ENCODE measurements around the gene SLCO4A1.

SLCO4A1 gene

GRCh38 chr20:62688083-62688482 lies 45.8 kb downstream of the SLCO4A1 start:
- no peaks in the 10 kb centered on the region for H3K36me3 ChIP-seq (ENCODE audit: control insufficient read depth, insufficient read depth, low read length)
- no peaks in the 10 kb centered on the region for H3K27me3 ChIP-seq (ENCODE audit: control insufficient read depth, insufficient read depth, low read length)
- H3K4me3 ChIP-seq (ENCODE audit: low read length): no peak overlapping the region
- no peak overlapping the region for H3K9ac ChIP-seq (ENCODE audit: low read length)
- no peak overlapping the region for H3K27ac ChIP-seq (ENCODE audit: low read depth, low read length)
- H3K4me1 ChIP-seq (ENCODE audit: control insufficient read depth, insufficient read depth, low read length): peaks cover 4% of the 10 kb centered on the region

GRCh38 chr20:62688855-62689460 lies 46.7 kb downstream of the SLCO4A1 start:
- peak overlapping the region; percentile 37 for H3K27ac ChIP-seq (ENCODE audit: low read depth, low read length)
- no peak overlapping the region for H3K9ac ChIP-seq (ENCODE audit: low read length)
- H3K4me1 ChIP-seq (ENCODE audit: control insufficient read depth, insufficient read depth, low read length): peaks cover 4% of the 10 kb centered on the region
- no peak overlapping the region for H3K4me3 ChIP-seq (ENCODE audit: low read length)
- peaks cover under 1% of the 10 kb centered on the region for H3K27me3 ChIP-seq (ENCODE audit: control insufficient read depth, insufficient read depth, low read length)
- H3K36me3 ChIP-seq (ENCODE audit: control insufficient read depth, insufficient read depth, low read length): no peaks in the 10 kb centered on the region

DNA sequence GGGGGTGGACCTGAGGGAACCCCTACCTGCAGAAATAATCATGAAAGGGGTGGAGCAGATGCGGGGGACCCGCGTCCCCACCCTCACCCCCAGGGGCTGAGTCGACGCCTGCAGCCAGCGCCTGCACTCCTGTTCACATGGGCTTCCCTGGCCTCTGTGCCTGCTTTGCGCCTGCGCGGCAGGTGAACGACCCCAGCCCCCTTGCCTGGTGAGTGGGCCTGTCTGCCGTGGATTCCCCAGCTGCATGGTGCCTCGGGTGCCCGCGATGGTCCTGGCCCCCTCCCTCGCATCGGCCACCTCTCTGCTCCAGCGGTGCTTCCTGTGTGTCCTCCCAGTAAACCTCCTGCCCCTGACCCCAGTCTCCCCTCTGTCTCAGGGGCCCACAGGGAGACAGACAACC lies 47.6 kb downstream of the SLCO4A1 start:
- no peak overlapping the region for H3K9ac ChIP-seq (ENCODE audit: low read length)
- H3K36me3 ChIP-seq (ENCODE audit: control insufficient read depth, insufficient read depth, low read length): no peaks in the 10 kb centered on the region
- H3K27ac ChIP-seq (ENCODE audit: low read depth, low read length): no peak overlapping the region
- H3K4me1 ChIP-seq (ENCODE audit: control insufficient read depth, insufficient read depth, low read length): peaks cover 4% of the 10 kb centered on the region
- H3K27me3 ChIP-seq (ENCODE audit: control insufficient read depth, insufficient read depth, low read length): peaks cover 2% of the 10 kb centered on the region
- no peak overlapping the region for H3K4me3 ChIP-seq (ENCODE audit: low read length)

DNA sequence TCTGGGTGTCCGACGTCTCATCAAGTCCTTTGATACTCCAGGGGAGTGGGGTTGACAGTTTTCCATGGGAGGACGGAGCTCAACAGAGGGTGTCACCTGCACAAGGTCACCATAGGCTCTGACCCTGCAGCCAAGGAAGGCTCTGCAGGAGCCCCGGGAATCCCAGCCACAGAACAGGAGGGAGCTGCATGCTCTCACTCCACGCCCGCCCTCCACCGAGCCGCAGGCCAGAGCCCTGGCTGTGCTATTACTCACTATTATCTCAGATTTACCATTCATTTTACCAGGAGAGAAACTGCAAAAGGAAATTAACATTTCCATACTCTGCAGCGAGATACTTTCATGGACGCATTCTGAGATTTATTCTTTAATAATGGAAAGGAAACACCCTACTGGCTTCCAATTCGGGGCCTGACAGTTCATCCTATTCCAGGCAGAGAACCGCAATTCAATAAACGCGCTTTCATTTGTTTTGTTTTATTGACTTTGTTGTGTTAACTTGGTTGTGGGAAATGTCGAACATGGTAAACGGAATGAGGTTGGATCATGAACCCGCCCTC lies 48.0 kb downstream of the SLCO4A1 start:
- Histone ChIP-seq H3K36me3 (ENCODE audit: control insufficient read depth, insufficient read depth, low read length) (no peaks in the 10 kb centered on the region), H3K27me3 (ENCODE audit: control insufficient read depth, insufficient read depth, low read length) (peaks cover 2% of the 10 kb centered on the region), H3K27ac (ENCODE audit: low read depth, low read length) (no peak overlapping the region), H3K4me1 (ENCODE audit: control insufficient read depth, insufficient read depth, low read length) (peaks cover 4% of the 10 kb centered on the region), H3K4me3 (ENCODE audit: low read length) (no peak overlapping the region), H3K9ac (ENCODE audit: low read length) (no peak overlapping the region)

- no peaks in the 10 kb centered on the region for H3K36me3 ChIP-seq (ENCODE audit: control insufficient read depth, insufficient read depth, low read length)
Observed at GRCh38 chr20:62691487-62691886, 49.2 kb downstream of the SLCO4A1 start.

GRCh38 chr20:62692176-62692575 lies 49.9 kb downstream of the SLCO4A1 start:
- Histone ChIP-seq H3K27me3 (ENCODE audit: control insufficient read depth, insufficient read depth, low read length) (peaks cover 2% of the 10 kb centered on the region), H3K27ac (ENCODE audit: low read depth, low read length) (no peak overlapping the region), H3K4me3 (ENCODE audit: low read length) (no peak overlapping the region), H3K4me1 (ENCODE audit: control insufficient read depth, insufficient read depth, low read length) (peaks cover 4% of the 10 kb centered on the region), H3K36me3 (ENCODE audit: control insufficient read depth, insufficient read depth, low read length) (no peaks in the 10 kb centered on the region), H3K9ac (ENCODE audit: low read length) (no peak overlapping the region)

More at GRCh38 chr20:62691487-62691886, 49.2 kb downstream of the SLCO4A1 start:
- peaks cover 2% of the 10 kb centered on the region for H3K27me3 ChIP-seq (ENCODE audit: control insufficient read depth, insufficient read depth, low read length)
- no peak overlapping the region for H3K4me3 ChIP-seq (ENCODE audit: low read length)
- H3K4me1 ChIP-seq (ENCODE audit: control insufficient read depth, insufficient read depth, low read length): peaks cover 4% of the 10 kb centered on the region
- no peak overlapping the region for H3K9ac ChIP-seq (ENCODE audit: low read length)
- H3K27ac ChIP-seq (ENCODE audit: low read depth, low read length): no peak overlapping the region

DNA sequence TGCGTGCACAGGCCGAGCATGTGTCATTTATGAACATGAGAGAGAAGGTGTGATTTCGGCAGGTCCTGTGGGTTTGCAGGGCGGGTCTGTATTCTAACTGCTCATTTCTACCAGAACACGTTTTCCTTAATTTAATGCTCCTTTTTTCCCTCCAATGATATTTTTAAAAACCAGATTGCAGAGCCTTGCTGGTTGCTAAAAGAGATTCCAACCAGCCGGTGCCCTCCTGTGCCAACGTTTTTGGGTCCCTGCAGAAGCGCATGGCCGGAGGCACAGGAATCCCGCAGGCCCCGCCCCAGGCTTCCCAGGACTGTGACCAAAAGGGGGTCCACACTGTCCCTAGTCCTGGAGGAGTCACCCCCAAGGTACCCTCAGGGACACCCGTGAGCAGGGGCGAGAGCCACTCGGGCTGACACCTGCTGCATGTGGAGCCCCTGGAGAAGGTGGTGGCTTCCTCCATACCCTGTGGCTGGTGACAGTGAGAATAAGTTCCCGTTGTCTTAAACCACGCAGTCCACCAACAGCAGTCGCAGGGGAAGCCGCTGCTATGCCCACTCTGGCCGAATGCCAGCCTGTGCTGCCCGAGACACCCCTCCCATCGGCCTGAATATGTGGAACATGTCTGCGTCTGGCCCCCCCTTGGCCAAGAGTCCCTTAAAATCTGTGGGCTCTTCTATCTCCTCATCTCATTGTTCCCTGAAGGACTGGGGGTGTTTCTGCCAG lies 50.7 kb downstream of the SLCO4A1 start:
- H3K9ac ChIP-seq (ENCODE audit: low read length): no peak overlapping the region
- H3K27me3 ChIP-seq (ENCODE audit: control insufficient read depth, insufficient read depth, low read length): peaks cover 2% of the 10 kb centered on the region

GRCh38 chr20:62693524-62693922 lies 51.2 kb downstream of the SLCO4A1 start:
- H3K27ac ChIP-seq (ENCODE audit: low read depth, low read length): no peak overlapping the region
- H3K4me1 ChIP-seq (ENCODE audit: control insufficient read depth, insufficient read depth, low read length): peaks cover 3% of the 10 kb centered on the region
- H3K36me3 ChIP-seq (ENCODE audit: control insufficient read depth, insufficient read depth, low read length): no peaks in the 10 kb centered on the region
- no peak overlapping the region for H3K9ac ChIP-seq (ENCODE audit: low read length)
- no peak overlapping the region for H3K4me3 ChIP-seq (ENCODE audit: low read length)
- H3K27me3 ChIP-seq (ENCODE audit: control insufficient read depth, insufficient read depth, low read length): peaks cover 2% of the 10 kb centered on the region

More for the DNA sequence above, 50.7 kb downstream of the SLCO4A1 start:
- H3K36me3 ChIP-seq (ENCODE audit: control insufficient read depth, insufficient read depth, low read length): no peaks in the 10 kb centered on the region
- H3K27ac ChIP-seq (ENCODE audit: low read depth, low read length): no peak overlapping the region
- peaks cover 4% of the 10 kb centered on the region for H3K4me1 ChIP-seq (ENCODE audit: control insufficient read depth, insufficient read depth, low read length)
- no peak overlapping the region for H3K4me3 ChIP-seq (ENCODE audit: low read length)

- Histone ChIP-seq H3K4me1 (ENCODE audit: control insufficient read depth, insufficient read depth, low read length) (no peaks in the 10 kb centered on the region), H3K4me3 (ENCODE audit: low read length) (no peak overlapping the region), H3K27me3 (ENCODE audit: control insufficient read depth, insufficient read depth, low read length) (peaks cover 2% of the 10 kb centered on the region), H3K27ac (ENCODE audit: low read depth, low read length) (no peak overlapping the region), H3K9ac (ENCODE audit: low read length) (no peak overlapping the region), H3K36me3 (ENCODE audit: control insufficient read depth, insufficient read depth, low read length) (no peaks in the 10 kb centered on the region)
Observed at GRCh38 chr20:62694106-62694505, 51.8 kb downstream of the SLCO4A1 start.

- Histone ChIP-seq H3K36me3 (ENCODE audit: control insufficient read depth, insufficient read depth, low read length) (no peaks in the 10 kb centered on the region), H3K27ac (ENCODE audit: low read depth, low read length) (no peak overlapping the region), H3K27me3 (ENCODE audit: control insufficient read depth, insufficient read depth, low read length) (peaks cover 2% of the 10 kb centered on the region)
Observed at GRCh38 chr20:62694868-62695267, 52.6 kb downstream of the SLCO4A1 start.

DNA sequence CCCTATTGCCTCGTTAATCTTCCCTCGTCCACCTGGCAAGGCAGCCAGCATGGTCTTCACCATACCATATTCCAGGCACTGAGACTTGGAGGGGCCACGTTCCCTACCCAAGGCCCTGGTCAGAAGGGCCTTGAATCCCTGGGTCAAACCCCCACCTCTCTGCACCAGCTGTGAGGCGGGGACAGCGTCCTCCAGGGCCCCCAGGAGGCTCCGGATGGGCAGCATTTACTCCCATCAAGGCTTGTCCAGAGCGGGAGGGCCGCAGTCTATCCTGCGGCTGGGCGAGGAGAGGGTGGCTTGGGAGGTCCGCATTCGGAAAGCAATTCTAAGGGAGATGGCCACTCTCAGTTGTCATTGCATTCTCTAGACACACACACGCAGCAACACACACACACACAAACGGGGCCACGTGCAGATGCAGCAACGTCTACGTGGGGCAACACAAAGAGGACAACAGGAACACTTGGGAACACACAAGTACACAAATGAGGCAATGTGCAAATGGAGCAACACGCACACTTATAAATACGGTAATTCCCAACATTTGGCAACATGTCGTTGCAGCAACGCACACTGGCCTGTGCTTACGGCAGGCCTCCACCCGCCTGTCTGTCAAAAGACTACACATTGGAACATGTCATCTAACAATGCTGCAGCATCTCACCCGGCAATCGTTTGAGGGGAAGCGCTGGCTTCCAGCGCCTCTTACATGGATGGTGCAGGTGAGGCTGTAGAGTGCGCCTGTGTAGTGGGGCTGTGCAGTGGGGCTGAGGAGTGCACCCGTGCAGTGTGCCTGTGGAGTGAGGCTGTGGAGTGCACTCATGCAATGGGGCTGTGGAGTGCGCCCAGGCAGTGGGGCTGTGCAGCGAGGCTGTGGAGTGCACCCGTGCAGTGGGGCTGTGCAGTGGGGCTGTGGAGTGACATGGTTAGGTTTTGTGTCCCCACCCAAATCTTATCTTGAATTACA lies 53.4 kb downstream of the SLCO4A1 start:
- Histone ChIP-seq H3K27me3 (ENCODE audit: control insufficient read depth, insufficient read depth, low read length) (peaks cover 2% of the 10 kb centered on the region), H3K4me3 (ENCODE audit: low read length) (no peak overlapping the region), H3K9ac (ENCODE audit: low read length) (no peak overlapping the region), H3K36me3 (ENCODE audit: control insufficient read depth, insufficient read depth, low read length) (no peaks in the 10 kb centered on the region), H3K27ac (ENCODE audit: low read depth, low read length) (no peak overlapping the region), H3K4me1 (ENCODE audit: control insufficient read depth, insufficient read depth, low read length) (no peaks in the 10 kb centered on the region)

More at GRCh38 chr20:62694868-62695267, 52.6 kb downstream of the SLCO4A1 start:
- no peaks in the 10 kb centered on the region for H3K4me1 ChIP-seq (ENCODE audit: control insufficient read depth, insufficient read depth, low read length)
- no peak overlapping the region for H3K4me3 ChIP-seq (ENCODE audit: low read length)
- H3K9ac ChIP-seq (ENCODE audit: low read length): no peak overlapping the region

- no peak overlapping the region for H3K27ac ChIP-seq (ENCODE audit: low read depth, low read length)
- no peak overlapping the region for H3K4me3 ChIP-seq (ENCODE audit: low read length)
Observed at GRCh38 chr20:62696434-62696957, 54.2 kb downstream of the SLCO4A1 start.

More at GRCh38 chr20:62696434-62696957, 54.2 kb downstream of the SLCO4A1 start:
- Histone ChIP-seq H3K36me3 (ENCODE audit: control insufficient read depth, insufficient read depth, low read length) (no peaks in the 10 kb centered on the region), H3K9ac (ENCODE audit: low read length) (no peak overlapping the region), H3K4me1 (ENCODE audit: control insufficient read depth, insufficient read depth, low read length) (no peaks in the 10 kb centered on the region), H3K27me3 (ENCODE audit: control insufficient read depth, insufficient read depth, low read length) (peaks cover 2% of the 10 kb centered on the region)
